Muscle of back (tissue), 13 donors: Measurements from ENCODE around the gene WDR64. TPM values are rescaled to one million over a fixed set of nuclear protein-coding genes. Genes with fewer than 3 reads are reported as not detected.

ENCODE experiments used
- DNase-seq, 3 donors: peaks; one replicate each; pipeline versions ENCODE4 v3.0.0 to v3.0.0-alpha.2; 2013
- long read RNA-seq, 9 donors: transcript quantifications; one replicate each; lab custom pipeline, GENCODE V29; 2026
- polyA plus RNA-seq, 10 donors: library from polyadenylated mRNA; unstranded; fragments of 120-200 nt; gene quantifications; one replicate each; pipeline ENCODE4 v1.2.1, GENCODE V29; 2013; ENCODE audit not compliant: insufficient read length in 10 of 10

Gene WDR64
- under 1 TPM in 8 of 10 donors, not detected in 2; 0.08 to 0.66 (median 0.27) TPM for polyA plus RNA-seq
- long read RNA-seq, donor 1, result 0 reads
- long read RNA-seq, donor 2, result 0 reads
- long read RNA-seq, donor 3, result 0 reads
- long read RNA-seq, donor 4, result 0 reads
- long read RNA-seq, donor 5, result 0 reads
- long read RNA-seq, donor 6, result 0 reads
- long read RNA-seq, donor 7, result 0 reads
- long read RNA-seq, donor 8, result 0 reads
- long read RNA-seq, donor 9, result 0 reads

GRCh38 chr1:241652012-241652411, at the start of gene WDR64:
Gene WDR64 (plus strand): TSS chr1:241652281. CDS start chr1:241652485, 204 bp downstream.
- no peak for DNase-seq

GRCh38 chr1:241603731-241604245, 48.3 kb upstream of the WDR64 start:
- DNase-seq, result no peak

- DNase-seq, result no peak
Measured at GRCh38 chr1:241605146-241605805, 46.8 kb upstream of the WDR64 start.

GRCh38 chr1:241606544-241606943, 45.5 kb upstream of the WDR64 start:
- no peak for DNase-seq

GRCh38 chr1:241607497-241607896, 44.6 kb upstream of the WDR64 start:
- no peak for DNase-seq

- DNase-seq, result no peak
Measured at GRCh38 chr1:241608379-241609033, 43.6 kb upstream of the WDR64 start.

GRCh38 chr1:241610056-241610815, 41.8 kb upstream of the WDR64 start:
- DNase-seq, result no peak

- peak; percentile 40 to 66 (median 45) for DNase-seq
Measured at GRCh38 chr1:241611063-241611462, 41.0 kb upstream of the WDR64 start.

GRCh38 chr1:241611736-241612135, 40.3 kb upstream of the WDR64 start:
- DNase-seq, result no peak

GRCh38 chr1:241612533-241613477, 39.3 kb upstream of the WDR64 start:
- DNase-seq, result peak in 2 of 3 donors; percentile 5 to 58

- DNase-seq, result no peak
Measured at GRCh38 chr1:241614144-241614543, 37.9 kb upstream of the WDR64 start.

- DNase-seq, result no peak
Measured at GRCh38 chr1:241614572-241614971, 37.5 kb upstream of the WDR64 start.

- no peak for DNase-seq
Measured at GRCh38 chr1:241615043-241615974, 36.8 kb upstream of the WDR64 start.

- DNase-seq, result no peak
Measured at GRCh38 chr1:241617426-241617825, 34.7 kb upstream of the WDR64 start.

- no peak for DNase-seq
Measured at GRCh38 chr1:241622669-241623068, 29.4 kb upstream of the WDR64 start.

GRCh38 chr1:241624935-241625334, 27.1 kb upstream of the WDR64 start:
- no peak for DNase-seq

- DNase-seq, result peak in 2 of 3 donors; percentile 32 to 33
Measured at GRCh38 chr1:241627453-241628259, 24.4 kb upstream of the WDR64 start.

- DNase-seq, result no peak
Measured at GRCh38 chr1:241630005-241630404, 22.1 kb upstream of the WDR64 start.

GRCh38 chr1:241630476-241630875, 21.6 kb upstream of the WDR64 start:
- DNase-seq, result no peak
